Hematopoietic multipotent progenitor cell treated with erythropoietin and hydrocortisone succinate and interleukin-3 and kit ligand, for 15 days (in vitro differentiated cells): Measurements from ENCODE around the gene ASPG.

Experiments used
- DNase-seq: peaks from one replicate; pipeline ENCODE4 v3.0.0-alpha.2; 2015; ENCODE audit warnings: low spot score

Gene ASPG

GRCh38 chr14:104146651-104147345 is 61.3 kb downstream of the ASPG start:
- DNase-seq, result no peak

- no peak for DNase-seq
Measured at GRCh38 chr14:104147346-104148125, 62.0 kb downstream of the ASPG start.

- no peak for DNase-seq
Measured at GRCh38 chr14:104148433-104149277, 63.2 kb downstream of the ASPG start.

- DNase-seq, result no peak
Measured at GRCh38 chr14:104149278-104149595, 63.7 kb downstream of the ASPG start.

- DNase-seq, result no peak
Measured at GRCh38 chr14:104149617-104150135, 64.2 kb downstream of the ASPG start.

- DNase-seq, result peak; percentile 81
Measured at GRCh38 chr14:104150136-104151025, 64.9 kb downstream of the ASPG start.

GRCh38 chr14:104151026-104151381 is 65.5 kb downstream of the ASPG start:
- no peak for DNase-seq

- no peak for DNase-seq
Measured at GRCh38 chr14:104151566-104152245, 66.2 kb downstream of the ASPG start.

GRCh38 chr14:104152246-104152575 is 66.7 kb downstream of the ASPG start:
- no peak for DNase-seq

GRCh38 chr14:104152686-104153393 is 67.3 kb downstream of the ASPG start:
- no peak for DNase-seq

GRCh38 chr14:104153394-104153755 is 67.9 kb downstream of the ASPG start:
- DNase-seq, result peak; percentile 49

GRCh38 chr14:104154246-104154645 is 68.7 kb downstream of the ASPG start:
- no peak for DNase-seq

GRCh38 chr14:104155513-104155912 is 70.0 kb downstream of the ASPG start:
- DNase-seq, result no peak

GRCh38 chr14:104156142-104156541 is 70.6 kb downstream of the ASPG start:
- DNase-seq, result no peak

- DNase-seq, result no peak
Measured at GRCh38 chr14:104157016-104157928, 71.8 kb downstream of the ASPG start.

- DNase-seq, result peak; percentile 97
Measured at GRCh38 chr14:104158827-104159798, 73.6 kb downstream of the ASPG start.

GRCh38 chr14:104159990-104160389 is 74.5 kb downstream of the ASPG start:
- DNase-seq, result no peak
